Muscle of leg (tissue), 11 donors: ENCODE results near the gene CCDC184. TPM values are rescaled to one million over a fixed set of nuclear protein-coding genes. Genes with fewer than 3 reads are reported as not detected.

Experiments
- DNase-seq: peaks from one replicate; pipeline ENCODE4 v3.0.0; 2013
- H3K27ac ChIP-seq: one replicate; pipeline ENCODE4 v1.5.1; 2013; ENCODE audit warnings: mild to moderate bottlenecking, low read length, control low read depth
- H3K27me3 ChIP-seq: one replicate; pipeline ENCODE4 v1.6.1; 2013; ENCODE audit warnings: low read length; ENCODE audit not compliant: control insufficient read depth, insufficient read depth
- H3K36me3 ChIP-seq: one replicate; pipeline ENCODE4 v1.6.1; 2013; ENCODE audit warnings: low read length; ENCODE audit not compliant: control insufficient read depth, insufficient read depth
- H3K4me1 ChIP-seq: one replicate; pipeline ENCODE4 v1.6.1; 2013; ENCODE audit warnings: low read length; ENCODE audit not compliant: control insufficient read depth, insufficient read depth
- H3K4me3 ChIP-seq: one replicate; pipeline ENCODE4 v1.5.1; 2013; ENCODE audit warnings: low read length, control low read depth
- H3K9me3 ChIP-seq: replicated peaks from 2 replicates; pipeline ENCODE4 v1.6.1; 2013; ENCODE audit warnings: low read depth, low read length; ENCODE audit not compliant: control insufficient read depth
- WGBS: methylation state at CpG from one replicate; pipeline ENCODE4 v1.1.5; 2013; ENCODE audit warnings: missing lambda C conversion rate; ENCODE audit not compliant: insufficient coverage; 5-methylcytosine and 5-hydroxymethylcytosine counted together
- polyA plus RNA-seq, 8 donors: library from polyadenylated mRNA; unstranded; fragments of 120-200 nt; gene quantifications; one replicate each; pipeline versions ENCODE4 v1.2.1 to v1.2.3, GENCODE V29; 2013; ENCODE audit warnings: inconsistent platforms in 1 of 8, low replicate concordance in 1 of 8; ENCODE audit not compliant: insufficient read length in 8 of 8, insufficient read depth in 1 of 8
- total RNA-seq: library from RNA; stranded (reverse); fragments of 120-200 nt; gene quantifications from one replicate; pipeline ENCODE4 v1.2.4, GENCODE V29; 2013

The CCDC184 gene
- total and polyA plus RNA-seq, 9 donors: 0.60 to 3.3 (median 1.2) TPM

GRCh38 chr12:48157018-48157888 is 26.2 kb upstream of the CCDC184 start, which contains the start of gene ASB8:
Gene ASB8 (minus strand): TSS chr12:48157515. CDS start chr12:48153496, 4,019 bp downstream.
- peaks cover 7% of the 10 kb centered on the region for H3K36me3 ChIP-seq
- peak within 1 kb of the TSS; percentile 99 for H3K27ac ChIP-seq
- DNase-seq: peak; percentile 99
- WGBS: under 1% methylated on average over 45 of the region's 56 CpGs
- H3K27me3 ChIP-seq: no peaks in the 10 kb centered on the region
- H3K9me3 ChIP-seq: no peaks in the 10 kb centered on the region
- H3K4me3 ChIP-seq: peak within 1 kb of the TSS; percentile 97
- H3K4me1 ChIP-seq: peaks cover 12% of the 10 kb centered on the region

- Histone ChIP-seq H3K4me1 (peaks cover 12% of the 10 kb centered on the region), H3K36me3 (peaks cover 7% of the 10 kb centered on the region), H3K27me3 (no peaks in the 10 kb centered on the region), H3K4me3 (peak overlapping the region; percentile 97), H3K27ac (peak overlapping the region; percentile 99), H3K9me3 (no peaks in the 10 kb centered on the region)
- no peak for DNase-seq
- no CpG with 5 or more reads among the region's 3 CpGs for WGBS
These were observed 25.5 kb upstream of the CCDC184 start for GRCh38 chr12:48157889-48158370.

- WGBS: 90% methylated on average over 5 of the region's 5 CpGs
These were observed 23.4 kb upstream of the CCDC184 start for GRCh38 chr12:48160046-48160445.

GRCh38 chr12:48160807-48161206 is 22.6 kb upstream of the CCDC184 start:
- Histone ChIP-seq H3K9me3 (no peaks in the 10 kb centered on the region), H3K27ac (no peak overlapping the region), H3K36me3 (no peaks in the 10 kb centered on the region), H3K4me1 (peaks cover 11% of the 10 kb centered on the region), H3K27me3 (no peaks in the 10 kb centered on the region), H3K4me3 (no peak overlapping the region)
- WGBS: 79% methylated on average over 2 of the region's 2 CpGs
- DNase-seq: no peak

More at GRCh38 chr12:48160046-48160445, 23.4 kb upstream of the CCDC184 start:
- Histone ChIP-seq H3K36me3 (no peaks in the 10 kb centered on the region), H3K27ac (no peak overlapping the region), H3K4me1 (peaks cover 12% of the 10 kb centered on the region), H3K4me3 (no peak overlapping the region), H3K9me3 (no peaks in the 10 kb centered on the region), H3K27me3 (no peaks in the 10 kb centered on the region)
- DNase-seq: no peak

GRCh38 chr12:48163150-48163747 is 20.2 kb upstream of the CCDC184 start:
- no peaks in the 10 kb centered on the region for H3K36me3 ChIP-seq
- H3K27me3 ChIP-seq: no peaks in the 10 kb centered on the region
- H3K4me3 ChIP-seq: no peak overlapping the region
- H3K4me1 ChIP-seq: peaks cover under 1% of the 10 kb centered on the region
- H3K27ac ChIP-seq: no peak overlapping the region
- WGBS: 94% methylated on average over 3 of the region's 5 CpGs
- DNase-seq: no peak
- no peaks in the 10 kb centered on the region for H3K9me3 ChIP-seq

- no peak overlapping the region for H3K27ac ChIP-seq
- no peak for DNase-seq
- no peaks in the 10 kb centered on the region for H3K36me3 ChIP-seq
- H3K4me1 ChIP-seq: no peaks in the 10 kb centered on the region
- no peak overlapping the region for H3K4me3 ChIP-seq
- WGBS: no CpG with 5 or more reads among the region's 2 CpGs
- no peaks in the 10 kb centered on the region for H3K9me3 ChIP-seq
- H3K27me3 ChIP-seq: no peaks in the 10 kb centered on the region
These were observed 19.0 kb upstream of the CCDC184 start for GRCh38 chr12:48164451-48164850.

GRCh38 chr12:48165089-48165981 is 18.1 kb upstream of the CCDC184 start:
- H3K27me3 ChIP-seq: no peaks in the 10 kb centered on the region
- no peaks in the 10 kb centered on the region for H3K36me3 ChIP-seq
- H3K4me1 ChIP-seq: no peaks in the 10 kb centered on the region
- no peak overlapping the region for H3K27ac ChIP-seq
- no CpG with 5 or more reads among the region's 2 CpGs for WGBS
- DNase-seq: peak; percentile 68
- H3K4me3 ChIP-seq: no peak overlapping the region
- no peaks in the 10 kb centered on the region for H3K9me3 ChIP-seq

GRCh38 chr12:48169011-48169410 is 14.4 kb upstream of the CCDC184 start:
- H3K27ac ChIP-seq: no peak overlapping the region
- no peak for DNase-seq
- no peaks in the 10 kb centered on the region for H3K9me3 ChIP-seq
- no peak overlapping the region for H3K4me3 ChIP-seq
- H3K27me3 ChIP-seq: no peaks in the 10 kb centered on the region
- H3K36me3 ChIP-seq: no peaks in the 10 kb centered on the region
- WGBS: 90% methylated on average over 19 of the region's 19 CpGs
- H3K4me1 ChIP-seq: no peaks in the 10 kb centered on the region

GRCh38 chr12:48175613-48176416 is 7.6 kb upstream of the CCDC184 start:
- H3K4me3 ChIP-seq: no peak overlapping the region
- 38% methylated on average over 1 of the region's 3 CpGs for WGBS
- H3K9me3 ChIP-seq: no peaks in the 10 kb centered on the region
- peaks cover 10% of the 10 kb centered on the region for H3K27me3 ChIP-seq
- DNase-seq: peak; percentile 38
- H3K27ac ChIP-seq: no peak overlapping the region
- H3K36me3 ChIP-seq: no peaks in the 10 kb centered on the region
- H3K4me1 ChIP-seq: peaks cover 2% of the 10 kb centered on the region
